GM19463 (cell line): Measurements from ENCODE around the gene TMEM94.
"Not testable (repeated sequence)": the region's sequence is repeated elsewhere in the genome, so short reads cannot be mapped to it uniquely, and the experiment has no call there.

Experiments used
- ATAC-seq: cut with Tn5 transposase; IDR thresholded peaks from one replicate; pipeline ENCODE4 v1.9.1; 2021; ENCODE audit warnings: mild to moderate bottlenecking, moderate library complexity; ENCODE audit not compliant: unreplicated experiment

TMEM94 gene

GRCh38 chr17:75445296-75445695 lies 11.1 kb upstream of the TMEM94 start:
- ATAC-seq = no peak

GRCh38 chr17:75445896-75446295 lies 10.5 kb upstream of the TMEM94 start:
- not testable (repeated sequence) for ATAC-seq

- no peak for ATAC-seq
These were observed 8.2 kb upstream of the TMEM94 start for GRCh38 chr17:75447951-75448856.

- ATAC-seq = no peak
These were observed 6.2 kb upstream of the TMEM94 start for GRCh38 chr17:75450270-75450669.

GRCh38 chr17:75454193-75454592 lies 2.2 kb upstream of the TMEM94 start:
- ATAC-seq = no peak

GRCh38 chr17:75454672-75455071 lies 1.8 kb upstream of the TMEM94 start:
- not testable (repeated sequence) for ATAC-seq

GRCh38 chr17:75456039-75456416 lies 407 bp upstream of the TMEM94 start:
- ATAC-seq = peak; percentile 8

GRCh38 chr17:75457047-75457654 lies 716 bp downstream of the TMEM94 start:
- ATAC-seq = no peak

- no peak for ATAC-seq
These were observed 2.8 kb downstream of the TMEM94 start for GRCh38 chr17:75459246-75459589.

- no peak for ATAC-seq
These were observed 3.3 kb downstream of the TMEM94 start for GRCh38 chr17:75459590-75460267.

GRCh38 chr17:75460295-75460694 lies 3.9 kb downstream of the TMEM94 start:
- ATAC-seq = no peak

- no peak for ATAC-seq
These were observed 7.2 kb downstream of the TMEM94 start for GRCh38 chr17:75463603-75464002.

- no peak for ATAC-seq
These were observed 8.6 kb downstream of the TMEM94 start for GRCh38 chr17:75465039-75465438.

- no peak for ATAC-seq
These were observed 11.9 kb downstream of the TMEM94 start for GRCh38 chr17:75468291-75468754.

GRCh38 chr17:75468779-75469373 lies 12.4 kb downstream of the TMEM94 start:
- ATAC-seq = no peak

- no peak for ATAC-seq
These were observed 14.8 kb downstream of the TMEM94 start for GRCh38 chr17:75471207-75471606.

- ATAC-seq = no peak
These were observed 15.7 kb downstream of the TMEM94 start for GRCh38 chr17:75472119-75472518.

GRCh38 chr17:75473246-75473645 lies 16.8 kb downstream of the TMEM94 start:
- ATAC-seq = no peak

- no peak for ATAC-seq
These were observed 18.3 kb downstream of the TMEM94 start for GRCh38 chr17:75474736-75475135.

GRCh38 chr17:75475144-75475835 lies 18.9 kb downstream of the TMEM94 start:
- no peak for ATAC-seq

GRCh38 chr17:75475851-75476250 lies 19.4 kb downstream of the TMEM94 start:
- no peak for ATAC-seq
